SK-N-SH treated with all-trans-retinoic acid at 6 μM for 48 hours (cell line): ENCODE measurements around the gene KCNK5.

Experiments
- ATAC-seq: fragments of 200-7000 bp; cut with Tn5 transposase; 3 replicates; pipeline ENCODE4 v1.9.1; 2020; ENCODE audit warnings: mild to moderate bottlenecking, moderate library complexity
- GLIS3 ChIP-seq: fragments of 250-450 bp; sonication (Bioruptor Pico); IDR thresholded peaks from 2 replicates; pipeline ENCODE4 v1.5.0; 2020; ENCODE audit warnings: mild to moderate bottlenecking, moderate library complexity
- SNAI2 ChIP-seq: fragments of 250-450 bp; sonication (Bioruptor Pico); IDR thresholded peaks from 2 replicates; pipeline ENCODE4 v1.5.0; 2020; ENCODE audit warnings: mild to moderate bottlenecking, moderate library complexity
- TCF4 ChIP-seq: fragments of 250-450 bp; sonication (Bioruptor Pico); IDR thresholded peaks from 2 replicates; pipeline ENCODE4 v1.8.0; 2021; ENCODE audit warnings: mild to moderate bottlenecking, moderate library complexity, borderline replicate concordance
- TSHZ2 ChIP-seq: fragments of 250-450 bp; sonication (Bioruptor Pico); IDR thresholded peaks from 2 replicates; pipeline ENCODE4 v1.5.0; 2020; ENCODE audit warnings: mild to moderate bottlenecking, moderate library complexity
- ZC3H10 ChIP-seq: fragments of 250-450 bp; sonication (Bioruptor Pico); IDR thresholded peaks from 2 replicates; pipeline ENCODE4 v1.5.1; 2021; ENCODE audit warnings: mild to moderate bottlenecking, moderate library complexity
- ZNF70 ChIP-seq: fragments of 450-650 bp; formaldehyde crosslinking; IDR thresholded peaks from 2 replicates; pipeline ENCODE4 v1.5.0; 2020; ENCODE audit warnings: mild to moderate bottlenecking, moderate library complexity

KCNK5 gene

GRCh38 chr6:39140556-39141167, 88.6 kb downstream of the KCNK5 start:
- ATAC-seq = no peak

More at GRCh38 chr6:39140556-39141167, 88.6 kb downstream of the KCNK5 start:
- no peak for TF ChIP-seq SNAI2 (CRISPR knock-in tag)
- TF ChIP-seq TCF4 (CRISPR knock-in tag) = no peak
- TF ChIP-seq GLIS3 (CRISPR knock-in tag) = no peak
- no peak for TF ChIP-seq ZC3H10 (CRISPR knock-in tag)
- TF ChIP-seq TSHZ2 (CRISPR knock-in tag) = no peak
- no peak for TF ChIP-seq ZNF70 (CRISPR knock-in tag)
